ENCODE data around the gene BHLHA15. TPM values are rescaled to one million over a fixed set of nuclear protein-coding genes. Genes with fewer than 3 reads are reported as not detected.

Gene BHLHA15
- total and polyA plus RNA-seq, 2 of the 13 experiments (the other 11 are each of a cell fraction or from before 2014, with no cell fraction given): 1.9 to 6.1 TPM

DNA sequence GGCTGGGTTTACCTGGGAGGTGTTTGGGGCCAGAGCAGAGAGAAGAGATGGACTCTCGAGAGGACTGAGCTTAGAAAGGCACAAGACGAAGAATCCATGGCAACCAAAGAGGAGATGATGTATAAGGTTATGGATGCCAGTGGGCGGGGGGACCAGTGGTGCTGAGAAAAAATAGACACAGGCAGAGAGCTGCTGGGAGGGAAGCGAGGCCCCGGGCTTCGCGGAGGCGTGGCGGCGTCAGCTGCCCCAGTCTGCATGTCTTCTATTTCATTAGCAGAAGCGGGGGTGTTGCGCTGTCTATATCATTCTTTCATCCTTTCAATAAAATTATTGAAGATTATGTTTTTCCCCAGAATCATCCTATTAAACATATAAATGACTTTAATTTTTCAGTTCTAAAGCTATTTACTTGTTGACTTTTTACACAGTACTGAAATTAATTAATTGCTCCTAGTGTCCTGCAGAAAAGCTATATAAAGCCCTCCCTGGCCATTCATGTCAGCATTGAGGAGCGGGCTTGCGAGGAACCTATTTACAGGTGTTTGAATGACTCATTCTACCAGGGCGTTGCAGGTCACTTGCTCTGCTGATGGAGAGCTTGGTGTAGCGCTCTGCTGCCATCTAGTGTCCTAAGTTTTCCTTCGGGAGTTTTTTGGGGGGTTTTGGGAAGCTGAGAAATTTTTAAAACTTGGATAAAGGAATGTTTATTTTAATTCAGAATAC, 42.9 kb upstream of the BHLHA15 start:
- FAIRE-seq (peak; percentile 79), ATAC-seq (peak; percentile 70), DNase-seq (ENCODE audit: low spot score) (peak; percentile 66)
- ChIA-PET CTCF (ENCODE audit: low intra/inter-chr PET ratio, low total read pairs) (interaction anchor here (0.6 to 5.4 kb wide), 3 partner anchors 62 to 151 kb away, joined by 3 to 68 read pairs (median 18); partner anchors contain the start of gene LMTK2), POLR2A (interaction anchor here (1.3 kb wide), 1 partner anchor 147 kb away, joined by 4 read pairs; no protein-coding TSS in a partner anchor)
- Histone ChIP-seq H3K27ac (ENCODE audit: extremely low read length, insufficient read depth, low read length) (no peak overlapping the region), H3K36me3 (replicated peaks in 1 of 2; ENCODE audit: control insufficient read depth in 1 of 2, insufficient read depth in 2 of 2, low read length in 2 of 2) (peaks cover 10 to 35% of the 10 kb centered on the region in 2 experiments; a peak in 4 of 5 replicates), H3K4me1 (ENCODE audit: insufficient read depth, low read length) (no peaks in the 10 kb centered on the region), H3K79me2 (ENCODE audit: insufficient read depth, low read length) (no peaks in the 10 kb centered on the region), H3K4me2 (ENCODE audit: low read depth, low read length) (no peak overlapping the region), H3K4me3 (replicated peaks in 1 of 3; ENCODE audit: insufficient read depth in 1 of 3, low read depth in 2 of 3, low read length in 3 of 3) (no peak overlapping the region), H3K9me3 (ENCODE audit: low read length) (no peaks in the 10 kb centered on the region), H4K20me1 (ENCODE audit: insufficient read depth, low read length) (peaks cover 25% of the 10 kb centered on the region), H3K27me3 (ENCODE audit: control insufficient read depth in 1 of 2, insufficient read depth in 2 of 2, low read length in 2 of 2) (no peaks in the 10 kb centered on the region), H2AFZ (ENCODE audit: low read length) (no peak overlapping the region), H3K9ac (ENCODE audit: insufficient read depth, low read depth, low read length) (no peak overlapping the region)
- in situ Hi-C loops (cut with HindIII; ENCODE audit: extremely low pct_ligation_motif_present, low pct_unique_long_range_greater_than_20kb): loop anchor here (10.0 kb wide), 1 partner anchor 64 kb away; the partner anchor contains the start of gene LMTK2
- no TSS peak for BruUV-seq (replicated peaks)
- 79% methylated on average over 17 of the region's 17 CpGs for WGBS (ENCODE audit: low lambda C conversion rate)
- intact Hi-C loops (cut with micrococcal nuclease; ENCODE audit: unreplicated experiment): loop anchor here (1.0 kb wide), 1 partner anchor 147 kb away; no protein-coding TSS in a partner anchor
- TF ChIP-seq ZKSCAN5 (CRISPR knock-in tag; IDR thresholded peaks at IDR 0.05): no peak
- no peak for TF ChIP-seq RORA (CRISPR knock-in tag; IDR thresholded peaks at IDR 0.05)
- TF ChIP-seq KLF13 (CRISPR knock-in tag; IDR thresholded peaks at IDR 0.05): no peak
- no peak for TF ChIP-seq ZNF75D (CRISPR knock-in tag; IDR thresholded peaks at IDR 0.05; ENCODE audit: borderline replicate concordance)
- no peak for TF ChIP-seq ZNF263 (CRISPR knock-in tag; IDR thresholded peaks at IDR 0.05)
- TF ChIP-seq, protein P1, sequence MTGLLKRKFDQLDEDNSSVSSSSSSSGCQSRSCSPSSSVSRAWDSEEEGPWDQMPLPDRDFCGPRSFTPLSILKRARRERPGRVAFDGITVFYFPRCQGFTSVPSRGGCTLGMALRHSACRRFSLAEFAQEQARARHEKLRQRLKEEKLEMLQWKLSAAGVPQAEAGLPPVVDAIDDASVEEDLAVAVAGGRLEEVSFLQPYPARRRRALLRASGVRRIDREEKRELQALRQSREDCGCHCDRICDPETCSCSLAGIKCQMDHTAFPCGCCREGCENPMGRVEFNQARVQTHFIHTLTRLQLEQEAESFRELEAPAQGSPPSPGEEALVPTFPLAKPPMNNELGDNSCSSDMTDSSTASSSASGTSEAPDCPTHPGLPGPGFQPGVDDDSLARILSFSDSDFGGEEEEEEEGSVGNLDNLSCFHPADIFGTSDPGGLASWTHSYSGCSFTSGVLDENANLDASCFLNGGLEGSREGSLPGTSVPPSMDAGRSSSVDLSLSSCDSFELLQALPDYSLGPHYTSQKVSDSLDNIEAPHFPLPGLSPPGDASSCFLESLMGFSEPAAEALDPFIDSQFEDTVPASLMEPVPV (CRISPR knock-in tag; IDR thresholded peaks at IDR 0.05): no peak
- TF ChIP-seq, protein P2, sequence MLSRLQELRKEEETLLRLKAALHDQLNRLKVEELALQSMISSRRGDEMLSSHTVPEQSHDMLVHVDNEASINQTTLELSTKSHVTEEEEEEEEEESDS (CRISPR knock-in tag; IDR thresholded peaks at IDR 0.05; ENCODE audit: borderline replicate concordance): no peak
- TF ChIP-seq, protein P3, sequence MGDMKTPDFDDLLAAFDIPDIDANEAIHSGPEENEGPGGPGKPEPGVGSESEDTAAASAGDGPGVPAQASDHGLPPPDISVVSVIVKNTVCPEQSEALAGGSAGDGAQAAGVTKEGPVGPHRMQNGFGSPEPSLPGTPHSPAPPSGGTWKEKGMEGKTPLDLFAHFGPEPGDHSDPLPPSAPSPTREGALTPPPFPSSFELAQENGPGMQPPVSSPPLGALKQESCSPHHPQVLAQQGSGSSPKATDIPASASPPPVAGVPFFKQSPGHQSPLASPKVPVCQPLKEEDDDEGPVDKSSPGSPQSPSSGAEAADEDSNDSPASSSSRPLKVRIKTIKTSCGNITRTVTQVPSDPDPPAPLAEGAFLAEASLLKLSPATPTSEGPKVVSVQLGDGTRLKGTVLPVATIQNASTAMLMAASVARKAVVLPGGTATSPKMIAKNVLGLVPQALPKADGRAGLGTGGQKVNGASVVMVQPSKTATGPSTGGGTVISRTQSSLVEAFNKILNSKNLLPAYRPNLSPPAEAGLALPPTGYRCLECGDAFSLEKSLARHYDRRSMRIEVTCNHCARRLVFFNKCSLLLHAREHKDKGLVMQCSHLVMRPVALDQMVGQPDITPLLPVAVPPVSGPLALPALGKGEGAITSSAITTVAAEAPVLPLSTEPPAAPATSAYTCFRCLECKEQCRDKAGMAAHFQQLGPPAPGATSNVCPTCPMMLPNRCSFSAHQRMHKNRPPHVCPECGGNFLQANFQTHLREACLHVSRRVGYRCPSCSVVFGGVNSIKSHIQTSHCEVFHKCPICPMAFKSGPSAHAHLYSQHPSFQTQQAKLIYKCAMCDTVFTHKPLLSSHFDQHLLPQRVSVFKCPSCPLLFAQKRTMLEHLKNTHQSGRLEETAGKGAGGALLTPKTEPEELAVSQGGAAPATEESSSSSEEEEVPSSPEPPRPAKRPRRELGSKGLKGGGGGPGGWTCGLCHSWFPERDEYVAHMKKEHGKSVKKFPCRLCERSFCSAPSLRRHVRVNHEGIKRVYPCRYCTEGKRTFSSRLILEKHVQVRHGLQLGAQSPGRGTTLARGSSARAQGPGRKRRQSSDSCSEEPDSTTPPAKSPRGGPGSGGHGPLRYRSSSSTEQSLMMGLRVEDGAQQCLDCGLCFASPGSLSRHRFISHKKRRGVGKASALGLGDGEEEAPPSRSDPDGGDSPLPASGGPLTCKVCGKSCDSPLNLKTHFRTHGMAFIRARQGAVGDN (CRISPR knock-in tag; IDR thresholded peaks at IDR 0.05): no peak
- TF ChIP-seq STAG1 (CRISPR knock-in tag; IDR thresholded peaks at IDR 0.05): peak; percentile 92
- no peak for TF ChIP-seq NKX3-1 (CRISPR knock-in tag; IDR thresholded peaks at IDR 0.05)
- TF ChIP-seq, protein P4, sequence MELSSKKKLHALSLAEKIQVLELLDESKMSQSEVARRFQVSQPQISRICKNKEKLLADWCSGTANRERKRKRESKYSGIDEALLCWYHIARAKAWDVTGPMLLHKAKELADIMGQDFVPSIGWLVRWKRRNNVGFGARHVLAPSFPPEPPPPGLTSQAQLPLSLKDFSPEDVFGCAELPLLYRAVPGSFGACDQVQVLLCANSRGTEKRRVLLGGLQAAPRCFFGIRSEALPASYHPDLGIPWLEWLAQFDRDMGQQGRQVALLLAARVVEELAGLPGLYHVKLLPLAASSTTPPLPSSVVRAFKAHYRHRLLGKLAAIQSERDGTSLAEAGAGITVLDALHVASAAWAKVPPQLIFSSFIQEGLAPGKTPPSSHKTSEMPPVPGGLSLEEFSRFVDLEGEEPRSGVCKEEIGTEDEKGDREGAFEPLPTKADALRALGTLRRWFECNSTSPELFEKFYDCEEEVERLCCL (CRISPR knock-in tag; IDR thresholded peaks at IDR 0.05; ENCODE audit: borderline replicate concordance): no peak
- no peak for TF ChIP-seq ZBTB3 (CRISPR knock-in tag; IDR thresholded peaks at IDR 0.05; ENCODE audit: borderline replicate concordance, low read depth)
- TF ChIP-seq, protein P5, sequence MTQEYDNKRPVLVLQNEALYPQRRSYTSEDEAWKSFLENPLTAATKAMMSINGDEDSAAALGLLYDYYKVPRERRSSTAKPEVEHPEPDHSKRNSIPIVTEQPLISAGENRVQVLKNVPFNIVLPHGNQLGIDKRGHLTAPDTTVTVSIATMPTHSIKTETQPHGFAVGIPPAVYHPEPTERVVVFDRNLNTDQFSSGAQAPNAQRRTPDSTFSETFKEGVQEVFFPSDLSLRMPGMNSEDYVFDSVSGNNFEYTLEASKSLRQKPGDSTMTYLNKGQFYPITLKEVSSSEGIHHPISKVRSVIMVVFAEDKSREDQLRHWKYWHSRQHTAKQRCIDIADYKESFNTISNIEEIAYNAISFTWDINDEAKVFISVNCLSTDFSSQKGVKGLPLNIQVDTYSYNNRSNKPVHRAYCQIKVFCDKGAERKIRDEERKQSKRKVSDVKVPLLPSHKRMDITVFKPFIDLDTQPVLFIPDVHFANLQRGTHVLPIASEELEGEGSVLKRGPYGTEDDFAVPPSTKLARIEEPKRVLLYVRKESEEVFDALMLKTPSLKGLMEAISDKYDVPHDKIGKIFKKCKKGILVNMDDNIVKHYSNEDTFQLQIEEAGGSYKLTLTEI (CRISPR knock-in tag; conservative IDR thresholded peaks at IDR 0.05): no peak
- no peak for TF ChIP-seq NFE2L2 (IDR thresholded peaks at IDR 0.05; ENCODE audit: low read length)

Measured in HepG2 (cell line).